ENCODE data around the gene STOM.

- TF ChIP-seq CTCF (IDR thresholded peaks at IDR 0.05; ENCODE audit: low read depth, low read length) (no peak), POLR2A (IDR thresholded peaks at IDR 0.05; ENCODE audit: extremely low read depth, insufficient read length) (no peak), MAX (IDR thresholded peaks at IDR 0.05; ENCODE audit: low read depth, low read length) (no peak), MYC (IDR thresholded peaks at IDR 0.05; ENCODE audit: low read depth, low read length) (no peak)
Measured at GRCh38 chr9:121366611-121367192, 3.3 kb downstream of the STOM start.
